GM21529 (cell line): ENCODE results near the gene PDX1.

Experiments
- ATAC-seq: cut with Tn5 transposase; IDR thresholded peaks from one replicate; pipeline ENCODE4 v1.9.1; 2021; ENCODE audit not compliant: unreplicated experiment

Gene PDX1

GRCh38 chr13:27919934-27920676 lies at the start of gene PDX1:
TSS of gene PDX1 (plus strand) at chr13:27920000. CDS start at chr13:27920139, 139 bp downstream.
- no peak for ATAC-seq

- ATAC-seq: no peak
Observed at GRCh38 chr13:27878274-27878673, 41.5 kb upstream of the PDX1 start.

GRCh38 chr13:27889471-27889870 lies 30.3 kb upstream of the PDX1 start:
- ATAC-seq: no peak

GRCh38 chr13:27896726-27897125 lies 23.1 kb upstream of the PDX1 start:
- no peak for ATAC-seq

GRCh38 chr13:27904719-27905118 lies 15.1 kb upstream of the PDX1 start:
- no peak for ATAC-seq

DNA sequence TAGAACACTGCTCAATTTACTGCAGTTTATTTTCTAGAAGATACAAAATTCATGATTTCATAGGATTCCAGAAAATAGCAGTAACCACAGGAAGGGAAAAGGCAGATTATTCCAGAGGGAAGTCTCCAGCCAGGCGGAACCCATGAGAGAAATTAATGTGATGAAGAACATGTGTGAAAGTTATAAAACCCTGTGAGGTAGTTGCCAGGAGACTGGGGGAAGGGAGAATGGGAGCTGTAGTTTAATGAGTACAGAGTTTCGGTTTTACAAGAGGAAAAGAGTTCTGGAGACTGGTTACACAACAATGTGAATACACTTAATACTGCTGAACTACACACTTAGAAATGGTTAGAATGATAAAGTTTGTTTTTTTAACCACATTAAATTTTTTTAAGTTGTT lies 14.2 kb upstream of the PDX1 start:
- no peak for ATAC-seq

DNA sequence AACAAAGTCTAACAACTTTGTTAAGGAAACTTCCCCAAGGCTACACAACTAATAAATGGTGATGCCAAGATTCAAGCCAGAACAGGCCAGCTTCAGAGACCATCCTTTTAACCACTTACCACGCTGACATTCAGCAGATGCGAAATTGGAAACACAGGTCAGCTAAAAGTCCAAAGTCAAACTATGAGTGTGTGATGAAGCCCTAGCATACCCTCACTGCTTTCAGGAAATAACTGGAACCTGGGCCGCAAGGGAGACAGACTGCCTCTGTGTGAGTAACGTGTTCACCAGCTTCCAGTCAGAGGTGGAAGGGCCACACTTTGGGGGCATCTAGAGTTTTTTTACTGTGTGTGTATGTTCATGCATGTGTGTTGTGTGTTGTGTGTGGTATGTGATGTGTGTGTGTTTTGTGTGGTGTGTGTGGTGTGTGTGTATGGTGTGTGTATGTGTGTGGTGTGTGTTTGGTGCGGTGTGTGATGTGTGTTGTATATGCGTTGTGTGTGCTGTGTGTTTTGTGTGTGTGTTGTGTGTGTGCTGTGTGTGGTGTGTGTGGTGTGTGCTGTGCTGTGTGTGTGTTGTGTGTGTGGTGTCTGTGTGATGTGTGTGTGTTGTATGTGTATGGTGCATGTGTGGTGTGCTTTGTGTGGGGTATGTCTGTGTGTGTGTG lies 12.5 kb upstream of the PDX1 start:
- ATAC-seq: no peak

DNA sequence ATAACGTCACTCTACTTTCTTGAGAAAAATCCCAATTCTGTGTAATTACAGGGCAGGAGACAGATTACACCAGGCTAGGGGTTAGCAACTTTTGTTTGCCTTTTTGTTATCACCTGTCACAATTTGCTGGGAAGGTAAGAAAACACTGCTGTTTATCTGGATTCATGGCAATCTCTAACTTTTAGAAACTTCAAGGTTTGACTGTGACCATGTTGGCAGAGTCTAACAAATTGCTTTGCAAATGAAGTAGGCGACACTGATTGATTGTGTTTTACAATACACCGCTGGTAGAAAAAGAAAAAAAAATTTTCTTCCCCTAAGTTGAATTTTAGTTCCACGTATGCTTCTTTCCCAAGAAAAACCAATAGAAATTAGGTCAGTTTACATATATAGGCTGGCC lies 10.4 kb upstream of the PDX1 start:
- no peak for ATAC-seq

DNA sequence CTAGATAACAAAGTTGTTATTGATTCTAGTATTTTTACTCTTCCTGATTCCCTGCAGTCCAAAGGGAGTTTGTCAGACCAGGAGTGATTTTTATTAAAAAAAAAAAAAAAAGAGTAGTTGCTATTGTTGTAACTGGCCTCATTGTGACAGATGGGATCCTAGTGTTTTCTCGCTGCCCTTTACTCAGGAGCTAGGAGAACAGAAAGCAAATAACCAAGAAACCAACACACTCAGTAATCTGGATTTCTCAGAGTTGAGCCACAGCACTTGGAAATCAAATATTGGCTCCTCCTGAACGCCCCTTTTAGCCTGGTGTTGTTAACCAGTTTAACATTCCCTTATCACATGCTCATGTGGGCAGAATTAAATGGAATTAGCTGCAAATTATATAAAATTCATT lies 8.3 kb upstream of the PDX1 start:
- ATAC-seq: no peak

- no peak for ATAC-seq
Observed at GRCh38 chr13:27913160-27913559, 6.6 kb upstream of the PDX1 start.

- no peak for ATAC-seq
Observed at GRCh38 chr13:27915301-27916207, 4.2 kb upstream of the PDX1 start.

- no peak for ATAC-seq
Observed at GRCh38 chr13:27917121-27917947, 2.5 kb upstream of the PDX1 start.

- ATAC-seq: no peak
Observed at GRCh38 chr13:27918041-27918917, 1.5 kb upstream of the PDX1 start.

DNA sequence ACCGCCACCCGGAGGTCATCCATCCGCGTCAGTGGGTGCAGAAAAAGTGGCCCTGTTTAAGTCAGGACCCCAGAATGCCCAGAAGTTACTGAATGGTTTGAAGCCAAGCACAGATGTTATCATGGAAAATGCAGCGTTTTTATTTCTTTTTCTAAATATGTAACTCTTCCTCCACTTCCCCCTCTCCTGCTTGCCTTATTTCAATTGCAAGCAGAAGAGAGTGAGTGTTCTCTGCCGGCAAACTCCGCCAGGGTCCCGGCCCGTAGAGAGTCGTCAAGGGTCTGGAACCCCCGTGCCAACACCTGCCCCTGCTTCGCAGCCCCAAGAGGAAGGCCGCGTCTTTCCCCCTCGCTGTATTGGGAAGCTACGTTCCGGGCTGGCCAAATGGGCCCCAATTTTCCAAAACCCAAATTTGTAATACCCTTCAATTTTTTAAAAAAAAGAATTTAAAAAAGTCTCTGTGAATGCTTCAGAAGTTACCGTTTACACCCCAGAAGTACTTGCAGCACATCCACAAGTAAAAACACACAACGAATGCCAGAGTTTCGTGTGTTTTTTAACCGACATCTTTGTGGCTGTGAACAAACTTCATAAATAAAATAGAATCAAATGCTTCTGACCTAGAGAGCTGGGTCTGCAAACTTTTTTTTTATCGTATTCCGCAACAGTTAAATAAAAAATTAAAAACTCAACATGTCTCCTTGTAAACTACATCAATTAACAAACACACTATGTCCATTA lies 712 bp upstream of the PDX1 start:
- ATAC-seq: no peak

- ATAC-seq: no peak
Observed at GRCh38 chr13:27919659-27919933, 204 bp upstream of the PDX1 start.

DNA sequence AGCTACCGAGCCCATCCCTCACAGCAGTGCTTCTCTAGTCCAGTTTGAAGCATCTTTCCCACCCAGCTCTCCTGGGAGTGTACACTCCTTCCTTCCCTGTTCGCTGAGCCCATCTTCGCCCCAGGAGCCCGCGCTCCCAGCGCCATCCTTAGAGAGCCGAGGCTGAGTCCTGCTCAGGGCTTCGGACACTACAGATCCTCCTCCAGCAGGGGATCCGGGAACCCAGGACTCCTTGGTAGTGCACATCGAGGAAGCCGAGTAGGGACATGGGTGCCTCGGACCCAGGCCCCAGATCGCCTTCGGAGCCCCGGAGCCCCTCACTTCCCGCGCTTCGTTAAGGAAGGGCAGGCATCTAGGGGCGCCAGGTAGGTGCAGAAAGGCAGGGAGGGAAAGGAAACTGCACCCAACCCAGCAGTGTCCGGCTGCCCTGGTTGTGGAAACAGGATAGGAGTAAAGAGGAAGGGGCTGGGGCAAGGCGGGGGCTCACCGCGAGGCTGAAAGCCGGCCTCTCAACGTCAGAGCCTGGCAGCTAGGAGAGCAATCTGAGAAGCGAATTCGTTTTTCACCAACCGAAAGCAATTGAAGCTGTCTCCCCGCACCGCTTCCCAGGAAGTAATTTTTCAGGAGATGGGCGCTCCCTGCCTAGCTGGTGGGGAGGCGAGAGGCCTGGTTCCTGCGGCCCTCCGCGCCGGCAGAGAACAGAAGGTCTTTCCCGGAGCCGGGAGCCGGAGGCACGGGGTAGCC lies 1.0 kb downstream of the PDX1 start:
- no peak for ATAC-seq

- ATAC-seq: no peak
Observed at GRCh38 chr13:27921421-27921960, 1.7 kb downstream of the PDX1 start.
